Uterus (tissue), 4 donors: Measurements from ENCODE around the gene SLC29A2. TPM values are rescaled to one million over a fixed set of nuclear protein-coding genes. Genes with fewer than 3 reads are reported as not detected.

ENCODE experiments used
- DNase-seq, 2 donors: peaks; one replicate each; pipeline ENCODE4 v3.0.0-alpha.2; 2019 to 2020
- H3K27ac ChIP-seq, 2 donors: fragments of 200-600 bp; sonication (generic); 1 replicate in 1 of 2; 2 replicates in 1 of 2; pipeline ENCODE4 v1.5.1; 2016 to 2018
- H3K27me3 ChIP-seq, 2 donors: fragments of 200-600 bp; sonication (generic); one replicate each; pipeline ENCODE4 v1.5.1; 2018 to 2019; ENCODE audit warnings: control low read depth in 1 of 2
- H3K36me3 ChIP-seq, 2 donors: fragments of 200-600 bp; sonication (generic); one replicate each; pipeline ENCODE4 v1.5.1; 2019; ENCODE audit warnings: control low read depth in 1 of 2
- H3K4me1 ChIP-seq, 2 donors: fragments of 200-600 bp; sonication (generic); one replicate each; pipeline ENCODE4 v1.5.1; 2018 to 2019; ENCODE audit warnings: control low read depth in 1 of 2
- H3K4me3 ChIP-seq, 2 donors: fragments of 200-600 bp; sonication (generic); 1 replicate in 1 of 2; 2 replicates in 1 of 2; pipeline ENCODE4 v1.5.1; 2018 to 2019; ENCODE audit warnings: mild to moderate bottlenecking in 1 of 2
- H3K9me3 ChIP-seq, 2 donors: fragments of 200-600 bp; sonication (generic); one replicate each; pipeline ENCODE4 v1.5.1; 2019; ENCODE audit warnings: control low read depth in 1 of 2
- CTCF ChIP-seq, 4 experiments: fragments of 200-600 bp in 2 of 4; fragments of 450-650 bp in 2 of 4; sonication (generic) in 2 of 4; IDR thresholded peaks; one replicate each; pipeline ENCODE4 v1.5.1; 2016 to 2019; ENCODE audit warnings: antibody characterized with exemption in 4 of 4, mild to moderate bottlenecking in 2 of 4, moderate library complexity in 1 of 4
- POLR2A ChIP-seq, 2 donors: fragments of 450-650 bp; IDR thresholded peaks; one replicate each; pipeline ENCODE4 v1.6.1; 2016; ENCODE audit warnings: antibody characterized with exemption in 2 of 2, mild to moderate bottlenecking in 1 of 2, moderate library complexity in 1 of 2
- intact Hi-C: fragments of 100-400 bp; cut with DNase I; formaldehyde crosslinking; loops from one replicate; pipeline ENCODE4 v1.15.1; 2023; ENCODE audit warnings: low total_unique reads
- total RNA-seq, 4 donors: library from RNA; depleted of rRNA in 3 of 4; stranded (reverse); fragments of >200 nt in 3 of 4; gene quantifications; one replicate each; pipeline versions ENCODE4 v1.1.0 to v1.2.4, GENCODE V29; 2014 to 2023
- donor health status: DM: yes; HTN: yes; CAD: no.

SLC29A2 gene, protein sequence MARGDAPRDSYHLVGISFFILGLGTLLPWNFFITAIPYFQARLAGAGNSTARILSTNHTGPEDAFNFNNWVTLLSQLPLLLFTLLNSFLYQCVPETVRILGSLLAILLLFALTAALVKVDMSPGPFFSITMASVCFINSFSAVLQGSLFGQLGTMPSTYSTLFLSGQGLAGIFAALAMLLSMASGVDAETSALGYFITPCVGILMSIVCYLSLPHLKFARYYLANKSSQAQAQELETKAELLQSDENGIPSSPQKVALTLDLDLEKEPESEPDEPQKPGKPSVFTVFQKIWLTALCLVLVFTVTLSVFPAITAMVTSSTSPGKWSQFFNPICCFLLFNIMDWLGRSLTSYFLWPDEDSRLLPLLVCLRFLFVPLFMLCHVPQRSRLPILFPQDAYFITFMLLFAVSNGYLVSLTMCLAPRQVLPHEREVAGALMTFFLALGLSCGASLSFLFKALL
- total RNA-seq = 1 to 10 TPM in 2 of 4 donors, under 1 TPM in 1, not detected in 1; 0.26 to 3.5 (median 1.5) TPM

GRCh38 chr11:66371627-66372415 is at the start of gene SLC29A2:
Gene SLC29A2, minus strand, starts transcription at chr11:66371760. Its CDS starts 169 bp downstream, at chr11:66371591.
- DNase-seq = no peak
- no peaks in the 10 kb centered on the region for H3K36me3 ChIP-seq
- intact Hi-C loops = no loop called here

DNA sequence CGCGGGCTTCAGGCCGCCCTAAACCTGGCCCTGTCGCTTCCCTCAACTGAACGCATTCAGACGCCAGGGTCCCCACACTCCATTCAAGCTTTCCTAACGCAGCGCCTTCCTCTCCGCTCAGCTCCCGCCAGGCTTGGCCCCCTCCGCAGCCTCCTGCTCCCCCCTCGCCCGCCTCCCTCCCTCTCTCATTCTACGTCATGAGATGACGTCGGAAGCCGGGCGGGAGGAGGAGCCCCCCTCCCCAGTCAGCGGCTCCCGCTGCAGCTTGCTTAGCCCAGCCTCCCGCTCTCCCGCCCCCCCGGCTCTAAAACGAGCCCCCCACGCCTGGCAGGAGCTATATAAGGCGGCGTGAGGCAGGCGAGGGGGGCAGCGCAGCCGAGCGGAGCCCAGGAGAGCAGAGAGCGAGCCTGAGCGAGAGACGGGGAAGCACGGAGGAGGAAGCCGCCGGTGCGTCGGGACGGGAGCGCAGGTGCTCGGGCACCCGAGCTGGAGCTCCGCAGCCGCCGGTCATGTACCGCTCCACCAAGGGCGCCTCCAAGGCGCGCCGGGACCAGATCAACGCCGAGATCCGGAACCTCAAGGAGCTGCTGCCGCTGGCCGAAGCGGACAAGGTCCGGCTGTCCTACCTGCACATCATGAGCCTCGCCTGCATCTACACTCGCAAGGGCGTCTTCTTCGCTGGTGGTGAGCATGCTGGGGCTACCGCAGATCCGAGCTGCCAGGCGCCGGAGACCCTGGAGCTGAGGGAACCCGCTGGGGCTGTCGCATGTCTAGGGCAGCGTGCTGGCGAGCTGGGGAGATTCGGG is 49.3 kb upstream of the SLC29A2 start, which contains the start of gene NPAS4:
Gene NPAS4 (plus strand): TSS at position 365 of the 806 bp plus-strand sequence. CDS start 145 bp downstream, at position 510.
- peak in 1 of 2 donors; percentile 47 for DNase-seq
- Histone ChIP-seq H3K4me1 (peaks cover 0 to 14% of the 10 kb centered on the region in 2 donors), H3K27me3 (no peaks in the 10 kb centered on the region), H3K9me3 (no peaks in the 10 kb centered on the region), H3K36me3 (no peaks in the 10 kb centered on the region), H3K27ac (no peak within 1 kb of the TSS), H3K4me3 (no peak within 1 kb of the TSS)
- no peak for TF ChIP-seq CTCF (IDR thresholded peaks at IDR 0.05)
- TF ChIP-seq POLR2A (IDR thresholded peaks at IDR 0.05) = no peak
- intact Hi-C loops = no loop called here

More at GRCh38 chr11:66371627-66372415, at the start of gene SLC29A2:
- Histone ChIP-seq H3K27ac (peak within 1 kb of the TSS in 1 of 2 donors; percentile 46), H3K27me3 (peaks cover 19 to 35% of the 10 kb centered on the region in 2 donors), H3K4me1 (peaks cover 0 to 6% of the 10 kb centered on the region in 2 donors), H3K4me3 (peak within 1 kb of the TSS; percentile 45 to 50), H3K9me3 (no peaks in the 10 kb centered on the region)
- TF ChIP-seq CTCF (IDR thresholded peaks at IDR 0.05) = no peak
- no peak for TF ChIP-seq POLR2A (IDR thresholded peaks at IDR 0.05)

- H3K9me3 ChIP-seq = no peaks in the 10 kb centered on the region
- TF ChIP-seq CTCF (IDR thresholded peaks at IDR 0.05) (no peak), POLR2A (IDR thresholded peaks at IDR 0.05) (no peak)
- no peak overlapping the region for H3K27ac ChIP-seq
- DNase-seq = peak in 1 of 2 donors; percentile 30
- H3K4me3 ChIP-seq = no peak overlapping the region
- H3K36me3 ChIP-seq = no peaks in the 10 kb centered on the region
- peaks cover 0 to 14% of the 10 kb centered on the region in 2 donors for H3K4me1 ChIP-seq
- intact Hi-C loops = loop anchor here (10.0 kb wide), 1 partner anchor 265 kb away; no protein-coding TSS in a partner anchor
- no peaks in the 10 kb centered on the region for H3K27me3 ChIP-seq
Observed at GRCh38 chr11:66419825-66420224, 48.3 kb upstream of the SLC29A2 start.

DNA sequence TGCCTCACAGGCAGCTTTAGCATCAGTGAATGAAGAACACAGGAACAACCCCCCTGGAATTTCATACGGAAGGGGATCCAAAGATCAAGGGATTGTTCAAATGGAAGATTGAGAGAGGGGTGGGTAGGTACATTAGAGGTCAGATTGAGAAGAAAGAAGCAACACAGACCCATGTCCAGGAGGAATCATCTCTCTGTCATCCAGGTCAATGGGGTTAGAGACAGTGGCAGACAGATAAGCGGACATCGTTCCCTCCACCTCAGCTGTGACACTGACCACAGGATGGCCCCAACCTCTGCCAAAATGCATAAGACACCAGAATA is 47.4 kb upstream of the SLC29A2 start:
- Histone ChIP-seq H3K27me3 (no peaks in the 10 kb centered on the region), H3K4me3 (no peak overlapping the region), H3K4me1 (peaks cover 0 to 14% of the 10 kb centered on the region in 2 donors), H3K9me3 (no peaks in the 10 kb centered on the region), H3K27ac (peak overlapping the region in 1 of 2 donors; percentile 90), H3K36me3 (no peaks in the 10 kb centered on the region)
- intact Hi-C loops = loop anchor here (10.0 kb wide), 1 partner anchor 266 kb away; no protein-coding TSS in a partner anchor
- DNase-seq = no peak
- TF ChIP-seq CTCF (IDR thresholded peaks at IDR 0.05) (no peak), POLR2A (IDR thresholded peaks at IDR 0.05) (no peak)
